ENCODE results near the gene HSP90AA1. TPM values are rescaled to one million over a fixed set of nuclear protein-coding genes. Genes with fewer than 3 reads are reported as not detected.

Gene HSP90AA1
- total RNA-seq, 1 experiment from 2014 or later, result 842 TPM

DNA sequence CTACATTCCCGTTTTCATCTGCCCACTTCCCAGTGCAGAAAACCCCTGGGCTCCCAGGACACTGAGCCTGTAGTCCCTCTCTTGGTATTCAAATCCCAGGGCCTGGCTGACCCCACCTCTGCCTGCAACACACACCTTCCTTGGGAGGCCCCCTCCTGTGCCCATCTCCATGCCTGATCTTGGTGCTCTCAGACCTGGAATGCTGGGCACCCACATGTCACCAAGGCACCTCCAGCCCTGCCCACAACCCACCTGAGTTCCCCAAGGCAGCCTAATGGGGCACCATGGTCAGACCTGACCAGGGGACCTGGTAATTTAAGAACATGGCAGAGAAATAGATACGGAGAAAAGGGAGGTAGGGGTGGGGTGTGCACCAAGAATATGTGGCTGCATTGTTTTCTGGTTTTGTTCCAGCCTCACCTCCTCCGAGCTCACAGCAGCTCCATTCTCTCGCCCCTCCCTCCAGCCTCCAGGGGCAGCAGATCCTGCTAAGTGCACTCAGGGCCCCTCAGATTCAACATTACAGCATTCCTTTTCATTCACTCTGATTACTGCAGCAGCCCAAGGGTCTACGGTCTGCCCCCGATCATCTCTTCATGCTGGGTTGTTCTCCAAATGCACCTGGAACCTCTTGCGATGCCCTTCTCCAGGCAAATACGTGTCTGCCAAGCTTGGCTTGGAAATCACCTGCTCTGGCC is 9.2 kb upstream of the HSP90AA1 start (continued):
- TF ChIP-seq, protein P1, sequence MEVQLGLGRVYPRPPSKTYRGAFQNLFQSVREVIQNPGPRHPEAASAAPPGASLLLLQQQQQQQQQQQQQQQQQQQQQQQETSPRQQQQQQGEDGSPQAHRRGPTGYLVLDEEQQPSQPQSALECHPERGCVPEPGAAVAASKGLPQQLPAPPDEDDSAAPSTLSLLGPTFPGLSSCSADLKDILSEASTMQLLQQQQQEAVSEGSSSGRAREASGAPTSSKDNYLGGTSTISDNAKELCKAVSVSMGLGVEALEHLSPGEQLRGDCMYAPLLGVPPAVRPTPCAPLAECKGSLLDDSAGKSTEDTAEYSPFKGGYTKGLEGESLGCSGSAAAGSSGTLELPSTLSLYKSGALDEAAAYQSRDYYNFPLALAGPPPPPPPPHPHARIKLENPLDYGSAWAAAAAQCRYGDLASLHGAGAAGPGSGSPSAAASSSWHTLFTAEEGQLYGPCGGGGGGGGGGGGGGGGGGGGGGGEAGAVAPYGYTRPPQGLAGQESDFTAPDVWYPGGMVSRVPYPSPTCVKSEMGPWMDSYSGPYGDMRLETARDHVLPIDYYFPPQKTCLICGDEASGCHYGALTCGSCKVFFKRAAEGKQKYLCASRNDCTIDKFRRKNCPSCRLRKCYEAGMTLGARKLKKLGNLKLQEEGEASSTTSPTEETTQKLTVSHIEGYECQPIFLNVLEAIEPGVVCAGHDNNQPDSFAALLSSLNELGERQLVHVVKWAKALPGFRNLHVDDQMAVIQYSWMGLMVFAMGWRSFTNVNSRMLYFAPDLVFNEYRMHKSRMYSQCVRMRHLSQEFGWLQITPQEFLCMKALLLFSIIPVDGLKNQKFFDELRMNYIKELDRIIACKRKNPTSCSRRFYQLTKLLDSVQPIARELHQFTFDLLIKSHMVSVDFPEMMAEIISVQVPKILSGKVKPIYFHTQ (CRISPR knock-in tag; IDR thresholded peaks at IDR 0.05), result no peak
- TF ChIP-seq ZNF138 (CRISPR knock-in tag; conservative IDR thresholded peaks at IDR 0.05), result no peak
- TF ChIP-seq GABPB1 (CRISPR knock-in tag; IDR thresholded peaks at IDR 0.05), result no peak
- TF ChIP-seq ZNF263 (CRISPR knock-in tag; IDR thresholded peaks at IDR 0.05; ENCODE audit: low read depth), result no peak
- no peak for TF ChIP-seq MAX (CRISPR knock-in tag; IDR thresholded peaks at IDR 0.05)
- no peak for TF ChIP-seq NFATC4 (CRISPR knock-in tag; IDR thresholded peaks at IDR 0.05)

GRCh38 chr14:102095231-102095870 is 8.5 kb upstream of the HSP90AA1 start:
- Mint-ChIP-seq H3K4me1 (peaks cover 27% of the 10 kb centered on the region), H3K27ac (no peak overlapping the region), H3K9me3 (no peaks in the 10 kb centered on the region), H3K27me3 (ENCODE audit: low read depth) (no peaks in the 10 kb centered on the region; the same call in 1 of the 2 replicates), H3K4me3 (no peak overlapping the region), H3K36me3 (no peaks in the 10 kb centered on the region)
- DNase-seq (ENCODE audit: low spot score) (no peak), ATAC-seq (no peak)
- CTCF ChIA-PET, result interaction anchor here (0.6 to 3.6 kb wide), 21 partner anchors 7 to 378 kb away, joined by 3 to 41 read pairs (median 6); no protein-coding TSS in a partner anchor
- TF ChIP-seq ZNF396 (CRISPR knock-in tag; IDR thresholded peaks at IDR 0.05; ENCODE audit: borderline replicate concordance), result no peak
- POLR2A ChIA-PET, result interaction anchor here (0.5 to 1.0 kb wide), 2 partner anchors 49 to 221 kb away, joined by 3 to 4 read pairs; no protein-coding TSS in a partner anchor

DNA sequence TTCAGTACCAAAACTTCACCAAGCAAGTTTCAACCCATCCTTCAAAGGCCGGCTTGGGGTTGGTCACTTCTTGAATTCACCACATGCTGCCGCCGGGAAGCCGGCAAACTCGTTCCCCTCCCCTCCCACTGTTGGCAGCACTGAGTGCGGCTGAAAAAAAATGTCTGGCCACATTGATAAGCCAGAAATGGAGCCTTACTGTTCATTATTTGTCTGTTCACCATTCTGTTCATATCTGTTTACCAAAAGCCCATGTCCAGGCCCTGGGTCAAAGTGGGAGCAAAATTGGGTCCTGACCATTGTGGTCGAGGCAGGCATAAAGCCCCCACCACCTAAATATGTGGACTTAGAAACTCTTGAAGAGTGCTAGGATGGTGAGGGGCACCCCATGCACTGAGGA is 7.3 kb upstream of the HSP90AA1 start:
- Mint-ChIP-seq H3K27ac (no peak overlapping the region), H3K27me3 (ENCODE audit: low read depth) (no peaks in the 10 kb centered on the region; the same call in 1 of the 2 replicates), H3K36me3 (no peaks in the 10 kb centered on the region), H3K4me1 (peaks cover 31% of the 10 kb centered on the region), H3K9me3 (no peaks in the 10 kb centered on the region), H3K4me3 (no peak overlapping the region)
- ChIA-PET POLR2A (no interaction called here), CTCF (interaction anchor here (0.6 kb wide), 1 partner anchor 33 kb away, joined by 3 read pairs; no protein-coding TSS in a partner anchor)
- TF ChIP-seq JAZF1 (CRISPR knock-in tag; IDR thresholded peaks at IDR 0.05) (no peak), NFATC4 (CRISPR knock-in tag; IDR thresholded peaks at IDR 0.05) (no peak), FOXK1 (CRISPR knock-in tag; IDR thresholded peaks at IDR 0.05) (no peak)
- TF ChIP-seq, protein P2, sequence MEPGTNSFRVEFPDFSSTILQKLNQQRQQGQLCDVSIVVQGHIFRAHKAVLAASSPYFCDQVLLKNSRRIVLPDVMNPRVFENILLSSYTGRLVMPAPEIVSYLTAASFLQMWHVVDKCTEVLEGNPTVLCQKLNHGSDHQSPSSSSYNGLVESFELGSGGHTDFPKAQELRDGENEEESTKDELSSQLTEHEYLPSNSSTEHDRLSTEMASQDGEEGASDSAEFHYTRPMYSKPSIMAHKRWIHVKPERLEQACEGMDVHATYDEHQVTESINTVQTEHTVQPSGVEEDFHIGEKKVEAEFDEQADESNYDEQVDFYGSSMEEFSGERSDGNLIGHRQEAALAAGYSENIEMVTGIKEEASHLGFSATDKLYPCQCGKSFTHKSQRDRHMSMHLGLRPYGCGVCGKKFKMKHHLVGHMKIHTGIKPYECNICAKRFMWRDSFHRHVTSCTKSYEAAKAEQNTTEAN (CRISPR knock-in tag; IDR thresholded peaks at IDR 0.05), result no peak
- no peak for DNase-seq (ENCODE audit: low spot score)
- ATAC-seq, result no peak

GRCh38 chr14:102092806-102093205 is 6.0 kb upstream of the HSP90AA1 start:
- Mint-ChIP-seq H3K9me3 (no peaks in the 10 kb centered on the region), H3K36me3 (no peaks in the 10 kb centered on the region), H3K27me3 (ENCODE audit: low read depth) (no peaks in the 10 kb centered on the region; the same call in 1 of the 2 replicates), H3K4me3 (no peak overlapping the region), H3K27ac (no peak overlapping the region), H3K4me1 (peaks cover 41% of the 10 kb centered on the region)
- no peak for DNase-seq (ENCODE audit: low spot score)
- ChIA-PET POLR2A (no interaction called here), CTCF (interaction anchor here (0.8 kb wide), 1 partner anchor 47 kb away, joined by 4 read pairs; no protein-coding TSS in a partner anchor)
- no peak for ATAC-seq
- TF ChIP-seq ZBTB21 (CRISPR knock-in tag; IDR thresholded peaks at IDR 0.05; ENCODE audit: borderline replicate concordance), result no peak
- no peak for TF ChIP-seq JAZF1 (CRISPR knock-in tag; IDR thresholded peaks at IDR 0.05)
- TF ChIP-seq ETV6 (CRISPR knock-in tag; IDR thresholded peaks at IDR 0.05), result no peak
- no peak for TF ChIP-seq ZNF138 (CRISPR knock-in tag; conservative IDR thresholded peaks at IDR 0.05)
- no peak for TF ChIP-seq E2F4 (CRISPR knock-in tag; IDR thresholded peaks at IDR 0.05; ENCODE audit: borderline replicate concordance, low read depth)
- TF ChIP-seq, protein P2 (CRISPR knock-in tag; IDR thresholded peaks at IDR 0.05), result no peak
- no peak for TF ChIP-seq NR2C2 (CRISPR knock-in tag; IDR thresholded peaks at IDR 0.05)
- no peak for TF ChIP-seq AFF4 (CRISPR knock-in tag; IDR thresholded peaks at IDR 0.05; ENCODE audit: borderline replicate concordance)
- TF ChIP-seq NR1H2 (CRISPR knock-in tag; IDR thresholded peaks at IDR 0.05), result no peak
- TF ChIP-seq ZNF671 (CRISPR knock-in tag; IDR thresholded peaks at IDR 0.05), result no peak
